ENCODE results near the gene PTCD2. TPM values are rescaled to one million over a fixed set of nuclear protein-coding genes. Genes with fewer than 3 reads are reported as not detected.

PTCD2 gene, protein sequence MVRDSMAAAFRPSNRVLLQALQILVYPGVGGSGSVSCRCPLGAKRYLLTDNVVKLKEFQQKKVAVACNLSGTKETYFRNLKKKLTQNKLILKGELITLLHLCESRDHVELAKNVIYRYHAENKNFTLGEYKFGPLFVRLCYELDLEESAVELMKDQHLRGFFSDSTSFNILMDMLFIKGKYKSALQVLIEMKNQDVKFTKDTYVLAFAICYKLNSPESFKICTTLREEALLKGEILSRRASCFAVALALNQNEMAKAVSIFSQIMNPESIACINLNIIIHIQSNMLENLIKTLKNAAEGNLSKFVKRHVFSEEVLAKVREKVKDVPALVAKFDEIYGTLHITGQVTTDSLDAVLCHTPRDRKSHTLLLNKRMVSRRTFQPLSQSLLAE
- total RNA-seq = 2.6 TPM

DNA sequence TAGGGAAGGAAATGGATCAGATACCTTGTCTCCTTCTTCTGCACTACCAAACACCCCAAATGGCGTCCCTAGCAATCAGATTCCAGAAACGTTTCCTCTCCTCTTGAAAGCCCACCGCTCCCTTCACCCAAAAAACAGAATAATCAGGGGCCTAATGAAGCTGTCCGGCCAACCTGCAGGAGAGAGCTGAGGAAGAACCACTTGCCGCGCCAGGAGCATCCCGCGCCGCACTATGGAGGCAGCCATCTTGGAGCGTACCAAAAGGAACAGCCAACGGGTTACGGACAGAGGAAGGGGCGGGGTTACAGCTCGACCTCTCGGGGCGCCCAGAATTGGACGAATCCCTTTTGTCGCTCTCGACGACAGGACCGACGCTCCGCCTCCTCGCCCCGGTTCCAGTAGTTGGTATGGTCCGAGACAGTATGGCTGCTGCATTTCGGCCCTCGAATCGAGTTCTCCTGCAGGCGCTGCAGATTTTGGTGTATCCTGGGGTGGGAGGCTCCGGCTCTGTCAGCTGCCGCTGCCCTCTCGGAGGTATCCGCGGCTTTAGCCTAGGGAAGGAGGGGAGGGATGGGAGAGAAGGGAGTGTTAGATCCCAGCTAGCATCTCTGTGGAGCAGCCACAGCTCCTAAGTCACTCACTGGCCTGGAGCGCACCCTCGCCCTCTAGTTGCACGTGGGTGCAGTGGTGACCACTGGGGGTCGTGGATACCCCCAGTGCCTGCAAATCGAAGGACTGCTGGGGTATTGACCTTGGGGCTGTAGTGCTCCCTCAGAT lies at the start of gene PTCD2, which contains the start of gene MRPS27:
Gene PTCD2 (plus strand): TSS at position 398 of the 777 bp plus-strand sequence. CDS start 10 bp downstream, at position 408.
Gene MRPS27 (minus strand): TSS at position 265 of the 777 bp plus-strand sequence. CDS start 19 bp downstream, at position 246.
- Histone ChIP-seq H3K9me3 (ENCODE audit: control insufficient read depth in 3 of 3, low read length in 3 of 3) (no peaks in the 10 kb centered on the region), H3K9ac (ENCODE audit: low read depth in 1 of 3, low read length in 3 of 3) (peak within 1 kb of the TSS; percentile 89 to 94 (median 93)), H3K4me1 (ENCODE audit: control insufficient read depth in 3 of 3, insufficient read depth in 3 of 3, low read length in 3 of 3) (peaks cover 3 to 8% (median 4%) of the 10 kb centered on the region in 3 donors), H3K27ac (ENCODE audit: low read depth, low read length) (peak within 1 kb of the TSS; percentile 49), H3K27me3 (ENCODE audit: control insufficient read depth in 3 of 3, insufficient read depth in 3 of 3, low read length in 3 of 3) (no peaks in the 10 kb centered on the region), H3K4me3 (ENCODE audit: low read length in 3 of 3) (peak within 1 kb of the TSS; percentile 98), H3K36me3 (ENCODE audit: control insufficient read depth in 3 of 3, insufficient read depth in 3 of 3, low read length in 3 of 3) (peaks cover 5 to 18% (median 6%) of the 10 kb centered on the region in 3 donors)

DNA sequence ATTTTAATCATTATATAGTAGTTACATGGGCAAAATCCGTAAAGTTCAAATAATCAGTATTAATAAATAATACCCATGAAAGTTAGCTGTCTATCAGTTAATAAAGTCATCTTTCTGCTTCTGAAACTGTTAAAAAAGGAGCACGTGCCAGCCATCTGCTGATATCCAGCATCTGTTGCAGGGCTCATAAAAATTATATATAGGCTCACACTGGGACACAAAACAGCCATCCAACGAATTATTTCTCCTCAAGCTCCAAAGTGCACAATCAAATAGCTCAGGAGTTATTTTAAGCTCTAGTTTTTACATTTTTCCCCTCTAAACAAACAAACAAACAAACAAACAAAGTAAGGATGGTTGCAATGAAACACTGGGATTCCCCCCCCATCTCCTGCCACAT lies 48.5 kb upstream of the PTCD2 start:
- Histone ChIP-seq H3K4me1 (ENCODE audit: control insufficient read depth in 3 of 3, insufficient read depth in 3 of 3, low read length in 3 of 3) (peaks cover 0 to 4% (median 0%) of the 10 kb centered on the region in 3 donors), H3K9ac (ENCODE audit: low read depth in 1 of 3, low read length in 3 of 3) (no peak overlapping the region), H3K27ac (ENCODE audit: low read depth, low read length) (no peak overlapping the region), H3K36me3 (ENCODE audit: control insufficient read depth in 3 of 3, insufficient read depth in 3 of 3, low read length in 3 of 3) (peaks cover 0 to 3% (median 0%) of the 10 kb centered on the region in 3 donors), H3K4me3 (ENCODE audit: low read length in 3 of 3) (no peak overlapping the region), H3K9me3 (ENCODE audit: control insufficient read depth in 3 of 3, low read length in 3 of 3) (peaks cover 0 to 1% (median 0%) of the 10 kb centered on the region in 3 donors), H3K27me3 (ENCODE audit: control insufficient read depth in 3 of 3, insufficient read depth in 3 of 3, low read length in 3 of 3) (no peaks in the 10 kb centered on the region)

DNA sequence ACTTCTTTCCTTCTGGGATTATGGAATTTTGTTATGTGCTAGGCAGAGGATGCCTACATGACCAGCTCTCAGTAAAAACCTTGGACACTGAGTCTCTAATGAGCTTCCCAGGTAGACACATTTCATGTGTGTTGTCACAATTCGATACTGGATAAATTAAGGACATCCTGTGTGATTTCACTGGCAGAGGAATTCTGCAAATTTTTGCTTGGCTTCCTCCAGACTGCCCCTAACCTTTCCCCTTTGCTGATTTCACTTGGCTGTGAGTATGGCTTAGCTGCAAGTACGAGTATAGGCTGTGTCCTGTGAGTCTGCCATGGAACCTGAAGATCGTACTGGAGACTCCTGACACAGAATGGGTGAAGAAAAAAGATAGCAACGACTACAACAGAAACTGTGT lies 47.8 kb upstream of the PTCD2 start:
- no peak overlapping the region for H3K4me3 ChIP-seq (ENCODE audit: low read length in 3 of 3)
- H3K27ac ChIP-seq (ENCODE audit: low read depth, low read length) = no peak overlapping the region
- H3K27me3 ChIP-seq (ENCODE audit: control insufficient read depth in 3 of 3, insufficient read depth in 3 of 3, low read length in 3 of 3) = no peaks in the 10 kb centered on the region
- H3K9me3 ChIP-seq (ENCODE audit: control insufficient read depth in 3 of 3, low read length in 3 of 3) = peaks cover 0 to 1% (median 0%) of the 10 kb centered on the region in 3 donors
- H3K9ac ChIP-seq (ENCODE audit: low read depth in 1 of 3, low read length in 3 of 3) = no peak overlapping the region
- peaks cover 0 to 4% (median 0%) of the 10 kb centered on the region in 3 donors for H3K4me1 ChIP-seq (ENCODE audit: control insufficient read depth in 3 of 3, insufficient read depth in 3 of 3, low read length in 3 of 3)
- peaks cover 0 to 3% (median 0%) of the 10 kb centered on the region in 3 donors for H3K36me3 ChIP-seq (ENCODE audit: control insufficient read depth in 3 of 3, insufficient read depth in 3 of 3, low read length in 3 of 3)

DNA sequence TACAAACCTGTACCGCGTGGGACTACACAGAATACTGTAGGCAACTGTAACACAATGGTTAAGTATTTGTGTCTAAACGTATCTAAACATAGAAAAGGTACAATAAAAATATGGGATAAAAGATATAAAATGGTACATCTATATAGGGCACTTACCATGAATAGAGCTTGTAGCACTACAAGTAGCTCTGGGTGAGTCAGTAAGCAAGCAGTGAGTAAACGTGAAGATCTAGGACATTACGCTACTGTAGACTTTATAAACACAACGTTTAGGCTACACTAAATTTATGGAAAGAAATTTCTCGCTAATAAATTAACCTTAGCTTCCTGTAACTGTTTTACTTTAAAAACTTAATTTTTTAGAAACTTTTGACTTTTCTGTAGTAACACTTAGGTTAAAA lies 46.6 kb upstream of the PTCD2 start:
- Histone ChIP-seq H3K4me3 (ENCODE audit: low read length in 3 of 3) (no peak overlapping the region), H3K27me3 (ENCODE audit: control insufficient read depth in 3 of 3, insufficient read depth in 3 of 3, low read length in 3 of 3) (no peaks in the 10 kb centered on the region), H3K36me3 (ENCODE audit: control insufficient read depth in 3 of 3, insufficient read depth in 3 of 3, low read length in 3 of 3) (peaks cover 0 to 6% (median 0%) of the 10 kb centered on the region in 3 donors), H3K9ac (ENCODE audit: low read depth in 1 of 3, low read length in 3 of 3) (no peak overlapping the region), H3K4me1 (ENCODE audit: control insufficient read depth in 3 of 3, insufficient read depth in 3 of 3, low read length in 3 of 3) (peaks cover 0 to 4% (median 0%) of the 10 kb centered on the region in 3 donors), H3K27ac (ENCODE audit: low read depth, low read length) (no peak overlapping the region), H3K9me3 (ENCODE audit: control insufficient read depth in 3 of 3, low read length in 3 of 3) (peaks cover 0 to 1% (median 0%) of the 10 kb centered on the region in 3 donors)

DNA sequence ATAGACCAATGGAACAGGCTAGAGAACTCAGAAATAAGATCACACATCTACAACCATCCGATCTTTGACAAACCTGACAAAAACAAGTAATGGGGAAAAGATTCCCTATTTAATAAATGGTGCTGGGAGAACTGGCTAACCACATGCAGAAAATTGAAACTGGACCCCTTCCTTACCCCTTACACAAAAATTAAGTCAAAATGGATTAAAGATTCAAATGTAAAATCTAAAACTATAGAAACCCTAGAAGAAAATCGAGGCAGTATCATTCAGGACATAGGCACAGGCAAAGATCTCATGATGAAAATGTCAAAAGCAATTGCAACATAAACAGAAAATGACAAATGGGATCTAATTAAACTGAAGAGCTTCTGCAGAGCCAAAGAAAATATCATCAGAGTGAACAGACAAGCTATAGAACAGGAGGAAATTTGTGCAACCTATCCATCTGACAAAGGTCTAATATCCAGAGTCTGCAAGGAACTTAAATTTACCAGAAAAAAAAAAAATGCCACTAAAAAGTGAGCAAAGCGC lies 43.9 kb upstream of the PTCD2 start:
- Histone ChIP-seq H3K9me3 (ENCODE audit: control insufficient read depth in 3 of 3, low read length in 3 of 3) (peaks cover 0 to 1% (median 0%) of the 10 kb centered on the region in 3 donors), H3K27ac (ENCODE audit: low read depth, low read length) (no peak overlapping the region), H3K9ac (ENCODE audit: low read depth in 1 of 3, low read length in 3 of 3) (no peak overlapping the region), H3K4me3 (ENCODE audit: low read length in 3 of 3) (no peak overlapping the region), H3K4me1 (ENCODE audit: control insufficient read depth in 3 of 3, insufficient read depth in 3 of 3, low read length in 3 of 3) (peaks cover 0 to 4% (median 0%) of the 10 kb centered on the region in 3 donors), H3K27me3 (ENCODE audit: control insufficient read depth in 3 of 3, insufficient read depth in 3 of 3, low read length in 3 of 3) (no peaks in the 10 kb centered on the region), H3K36me3 (ENCODE audit: control insufficient read depth in 3 of 3, insufficient read depth in 3 of 3, low read length in 3 of 3) (peaks cover 0 to 6% (median 0%) of the 10 kb centered on the region in 3 donors)

DNA sequence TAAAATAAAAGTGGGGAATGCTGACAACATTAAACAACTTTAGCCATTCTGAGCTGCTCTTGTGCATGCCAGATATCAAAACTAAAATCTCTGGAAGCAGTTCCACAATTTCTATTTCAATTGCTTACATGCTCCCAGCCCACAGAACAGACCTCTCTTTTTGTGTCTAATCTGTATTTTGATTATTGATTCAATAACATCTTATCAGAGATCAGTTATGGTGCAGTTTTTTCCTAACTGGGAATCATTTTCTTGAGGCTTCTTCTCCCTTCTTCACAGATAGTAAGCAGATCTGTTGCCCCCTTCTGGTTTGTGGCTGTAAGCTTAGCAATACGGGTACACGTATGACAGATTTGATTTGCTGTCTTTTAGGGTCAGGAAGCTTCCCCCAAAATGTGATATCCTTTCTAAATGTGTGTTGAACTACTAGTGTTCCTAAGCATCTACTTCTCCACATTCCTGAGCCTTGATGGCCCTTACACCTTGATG lies 39.5 kb upstream of the PTCD2 start:
- Histone ChIP-seq H3K4me1 (ENCODE audit: control insufficient read depth in 3 of 3, insufficient read depth in 3 of 3, low read length in 3 of 3) (peaks cover 0 to 9% (median 0%) of the 10 kb centered on the region in 3 donors), H3K9ac (ENCODE audit: low read depth in 1 of 3, low read length in 3 of 3) (no peak overlapping the region), H3K36me3 (ENCODE audit: control insufficient read depth in 3 of 3, insufficient read depth in 3 of 3, low read length in 3 of 3) (peaks cover 0 to 3% (median 0%) of the 10 kb centered on the region in 3 donors), H3K27ac (ENCODE audit: low read depth, low read length) (peak overlapping the region; percentile 17), H3K4me3 (ENCODE audit: low read length in 3 of 3) (no peak overlapping the region), H3K27me3 (ENCODE audit: control insufficient read depth in 3 of 3, insufficient read depth in 3 of 3, low read length in 3 of 3) (no peaks in the 10 kb centered on the region), H3K9me3 (ENCODE audit: control insufficient read depth in 3 of 3, low read length in 3 of 3) (peaks cover 0 to 1% (median 0%) of the 10 kb centered on the region in 3 donors)

DNA sequence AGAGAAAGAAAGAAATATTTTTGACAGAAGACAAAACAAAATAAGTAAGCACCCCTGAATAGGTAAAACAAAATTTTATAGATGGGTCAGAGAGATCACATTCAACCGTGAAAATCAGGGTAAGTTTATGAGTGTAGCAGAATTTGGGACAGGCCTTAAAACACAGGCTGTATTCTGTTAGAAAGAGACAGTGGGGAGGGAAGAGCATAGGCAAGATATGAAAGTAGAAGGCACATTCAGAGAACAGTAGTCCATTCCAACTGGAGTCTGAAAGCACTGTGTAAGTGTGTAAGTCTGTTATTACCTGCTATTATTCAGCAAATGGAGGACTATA lies 38.8 kb upstream of the PTCD2 start:
- Histone ChIP-seq H3K27me3 (ENCODE audit: control insufficient read depth in 3 of 3, insufficient read depth in 3 of 3, low read length in 3 of 3) (no peaks in the 10 kb centered on the region), H3K4me1 (ENCODE audit: control insufficient read depth in 3 of 3, insufficient read depth in 3 of 3, low read length in 3 of 3) (peaks cover 0 to 9% (median 0%) of the 10 kb centered on the region in 3 donors), H3K27ac (ENCODE audit: low read depth, low read length) (no peak overlapping the region), H3K36me3 (ENCODE audit: control insufficient read depth in 3 of 3, insufficient read depth in 3 of 3, low read length in 3 of 3) (peaks cover 0 to 3% (median 0%) of the 10 kb centered on the region in 3 donors), H3K9ac (ENCODE audit: low read depth in 1 of 3, low read length in 3 of 3) (no peak overlapping the region), H3K9me3 (ENCODE audit: control insufficient read depth in 3 of 3, low read length in 3 of 3) (peaks cover 0 to under 1% (median 0%) of the 10 kb centered on the region in 3 donors), H3K4me3 (ENCODE audit: low read length in 3 of 3) (no peak overlapping the region)

DNA sequence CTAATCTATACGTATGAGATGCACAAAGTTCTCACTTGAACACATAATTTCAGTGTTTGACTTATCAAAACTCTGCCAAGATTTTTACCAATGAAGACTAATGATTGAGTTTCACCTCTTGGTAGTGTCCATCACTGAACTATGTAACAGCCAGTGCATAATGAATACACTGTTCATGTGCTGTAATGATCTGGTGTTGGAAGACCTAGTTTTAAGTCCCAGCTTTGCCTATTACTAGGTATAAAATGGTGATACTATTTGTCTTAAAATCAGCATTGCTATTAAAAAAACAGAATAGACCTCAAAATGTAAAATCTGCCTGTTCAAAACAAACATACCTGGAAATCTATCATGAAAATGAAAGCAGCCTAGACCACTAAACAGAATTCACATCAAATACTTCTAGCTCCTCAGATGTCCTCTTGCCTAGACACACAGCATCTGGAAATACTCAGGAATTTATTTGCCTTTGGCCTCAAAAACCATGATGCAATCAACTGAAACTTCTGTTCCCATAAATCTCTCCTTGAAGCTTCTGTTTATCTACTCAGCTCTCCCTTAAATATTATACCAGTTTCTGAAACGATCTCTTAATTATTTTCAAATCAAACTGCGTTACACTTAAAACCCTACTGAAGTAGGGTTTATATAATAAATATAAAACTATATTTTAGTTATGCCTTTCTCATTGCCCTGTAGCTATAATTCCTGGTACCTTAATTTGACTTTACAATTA lies 38.2 kb upstream of the PTCD2 start:
- Histone ChIP-seq H3K9me3 (ENCODE audit: control insufficient read depth in 3 of 3, low read length in 3 of 3) (no peaks in the 10 kb centered on the region), H3K27me3 (ENCODE audit: control insufficient read depth in 3 of 3, insufficient read depth in 3 of 3, low read length in 3 of 3) (no peaks in the 10 kb centered on the region), H3K27ac (ENCODE audit: low read depth, low read length) (no peak overlapping the region), H3K36me3 (ENCODE audit: control insufficient read depth in 3 of 3, insufficient read depth in 3 of 3, low read length in 3 of 3) (peaks cover 0 to 3% (median 0%) of the 10 kb centered on the region in 3 donors), H3K4me1 (ENCODE audit: control insufficient read depth in 3 of 3, insufficient read depth in 3 of 3, low read length in 3 of 3) (peaks cover 0 to 9% (median 0%) of the 10 kb centered on the region in 3 donors), H3K9ac (ENCODE audit: low read depth in 1 of 3, low read length in 3 of 3) (no peak overlapping the region), H3K4me3 (ENCODE audit: low read length in 3 of 3) (no peak overlapping the region)

DNA sequence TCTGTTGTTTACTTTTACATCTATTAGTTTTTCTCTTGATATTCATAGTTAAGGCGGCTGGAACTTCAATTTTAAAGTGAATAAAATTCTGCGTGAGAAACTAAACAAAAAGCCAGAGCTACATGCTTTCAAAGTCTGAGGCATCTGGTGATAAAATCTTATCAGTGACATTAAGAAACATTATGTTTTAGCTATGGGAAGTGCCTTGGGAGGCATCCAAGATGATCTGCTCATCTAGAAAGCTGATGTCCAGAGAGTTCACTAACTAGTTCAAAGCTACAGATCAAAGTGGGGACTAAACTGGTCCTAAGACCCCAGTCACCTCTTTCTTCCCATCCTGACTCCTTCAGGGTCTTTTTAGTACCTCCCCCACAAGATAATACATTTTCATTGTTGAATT lies 37.3 kb upstream of the PTCD2 start:
- Histone ChIP-seq H3K4me1 (ENCODE audit: control insufficient read depth in 3 of 3, insufficient read depth in 3 of 3, low read length in 3 of 3) (peaks cover 0 to 9% (median 0%) of the 10 kb centered on the region in 3 donors), H3K36me3 (ENCODE audit: control insufficient read depth in 3 of 3, insufficient read depth in 3 of 3, low read length in 3 of 3) (peaks cover 0 to 2% (median 0%) of the 10 kb centered on the region in 3 donors), H3K9ac (ENCODE audit: low read depth in 1 of 3, low read length in 3 of 3) (no peak overlapping the region), H3K27ac (ENCODE audit: low read depth, low read length) (peak overlapping the region; percentile 19), H3K4me3 (ENCODE audit: low read length in 3 of 3) (no peak overlapping the region), H3K9me3 (ENCODE audit: control insufficient read depth in 3 of 3, low read length in 3 of 3) (no peaks in the 10 kb centered on the region), H3K27me3 (ENCODE audit: control insufficient read depth in 3 of 3, insufficient read depth in 3 of 3, low read length in 3 of 3) (no peaks in the 10 kb centered on the region)
